MM.1S (cell line): ENCODE measurements around the gene PDLIM5.

Experiments used
- DNase-seq: peaks from one replicate; pipeline ENCODE4 v3.0.0-alpha.2; 2015
- H2AFZ ChIP-seq: fragments of 300-600 bp; sonication (generic); 2 replicates; pipeline ENCODE4 v1.6.0; 2016; ENCODE audit warnings: antibody characterized with exemption, low read length
- H3F3A ChIP-seq: fragments of 300-600 bp; sonication (generic); 2 replicates; pipeline ENCODE4 v1.6.1; 2016; ENCODE audit warnings: mild to moderate bottlenecking, antibody characterized with exemption, low read length, moderate library complexity, mixed read lengths; ENCODE audit not compliant: insufficient read depth
- H3K27ac ChIP-seq: fragments of 300-600 bp; sonication (generic); 2 replicates; pipeline ENCODE4 v1.5.1; 2016; ENCODE audit warnings: mild to moderate bottlenecking, low read length
- H3K27me3 ChIP-seq: fragments of 300-600 bp; sonication (generic); replicated peaks from 2 replicates; pipeline ENCODE4 v1.6.0; 2016; ENCODE audit warnings: low read length; ENCODE audit not compliant: insufficient read depth
- H3K36me3 ChIP-seq: fragments of 300-600 bp; sonication (generic); replicated peaks from 2 replicates; pipeline ENCODE4 v1.6.1; 2016; ENCODE audit warnings: mild to moderate bottlenecking, low read length, mixed read lengths; ENCODE audit not compliant: insufficient read depth
- H3K4me1 ChIP-seq: fragments of 300-600 bp; sonication (generic); 2 replicates; pipeline ENCODE4 v1.6.1; 2016; ENCODE audit warnings: low read length, mixed read lengths
- H3K4me2 ChIP-seq: fragments of 300-600 bp; sonication (generic); 2 replicates; pipeline ENCODE4 v1.6.0; 2016; ENCODE audit warnings: low read depth, low read length
- H3K4me3 ChIP-seq: fragments of 300-600 bp; sonication (generic); 2 replicates; pipeline ENCODE4 v1.5.1; 2016; ENCODE audit warnings: low read length, mixed read lengths
- H3K79me2 ChIP-seq: fragments of 300-600 bp; sonication (generic); 2 replicates; pipeline ENCODE4 v1.6.1; 2016; ENCODE audit warnings: mixed run types, low read length, mixed read lengths
- H3K9ac ChIP-seq: fragments of 300-600 bp; sonication (generic); 2 replicates; pipeline ENCODE4 v1.6.1; 2016; ENCODE audit warnings: low read length, mixed read lengths
- H3K9me2 ChIP-seq: fragments of 300-600 bp; sonication (generic); replicated peaks from 2 replicates; pipeline ENCODE4 v1.6.1; 2016; ENCODE audit warnings: mild to moderate bottlenecking, low read length, mixed read lengths; ENCODE audit not compliant: insufficient read depth
- H3K9me3 ChIP-seq: fragments of 300-600 bp; sonication (generic); replicated peaks from 2 replicates; pipeline ENCODE4 v1.6.1; 2016; ENCODE audit warnings: mild to moderate bottlenecking, low read length, mixed read lengths; ENCODE audit not compliant: insufficient read depth
- H4K20me1 ChIP-seq: fragments of 300-600 bp; sonication (generic); 2 replicates; pipeline ENCODE4 v1.6.1; 2016; ENCODE audit warnings: mild to moderate bottlenecking, low read length, moderate library complexity, mixed read lengths; ENCODE audit not compliant: insufficient read depth
- EZH2 ChIP-seq: fragments of 300-600 bp; sonication (generic); optimal IDR thresholded peaks from 2 replicates; pipeline ENCODE3; 2017; ENCODE audit warnings: low read depth, mild to moderate bottlenecking, antibody characterized with exemption, low read length, mixed read lengths
- EZH2phosphoT487 ChIP-seq: fragments of 300-600 bp; sonication (generic); IDR thresholded peaks from 2 replicates; pipeline ENCODE4 v1.6.1; 2018; ENCODE audit warnings: antibody characterized with exemption, low read length
- TF ChIP-seq, protein P1 (sequence below): fragments of 300-600 bp; sonication (generic); IDR thresholded peaks from 2 replicates; pipeline ENCODE4 v1.5.1; 2016; ENCODE audit warnings: antibody characterized with exemption, low read length, mixed read lengths

The PDLIM5 gene

GRCh38 chr4:94641702-94642560 lies 190.2 kb downstream of the PDLIM5 start:
- Histone ChIP-seq H3K27me3 (no peaks in the 10 kb centered on the region), H3K4me3 (no peak overlapping the region), H2AFZ (no peak overlapping the region), H3K9me2 (no peaks in the 10 kb centered on the region), H3F3A (no peaks in the 10 kb centered on the region), H3K79me2 (no peaks in the 10 kb centered on the region), H3K9me3 (no peaks in the 10 kb centered on the region), H4K20me1 (no peaks in the 10 kb centered on the region), H3K4me1 (no peaks in the 10 kb centered on the region), H3K4me2 (no peak overlapping the region), H3K36me3 (no peaks in the 10 kb centered on the region), H3K27ac (no peak overlapping the region), H3K9ac (no peak overlapping the region)
- TF ChIP-seq EZH2phosphoT487 (no peak), EZH2 (no peak)
- TF ChIP-seq, protein P1, sequence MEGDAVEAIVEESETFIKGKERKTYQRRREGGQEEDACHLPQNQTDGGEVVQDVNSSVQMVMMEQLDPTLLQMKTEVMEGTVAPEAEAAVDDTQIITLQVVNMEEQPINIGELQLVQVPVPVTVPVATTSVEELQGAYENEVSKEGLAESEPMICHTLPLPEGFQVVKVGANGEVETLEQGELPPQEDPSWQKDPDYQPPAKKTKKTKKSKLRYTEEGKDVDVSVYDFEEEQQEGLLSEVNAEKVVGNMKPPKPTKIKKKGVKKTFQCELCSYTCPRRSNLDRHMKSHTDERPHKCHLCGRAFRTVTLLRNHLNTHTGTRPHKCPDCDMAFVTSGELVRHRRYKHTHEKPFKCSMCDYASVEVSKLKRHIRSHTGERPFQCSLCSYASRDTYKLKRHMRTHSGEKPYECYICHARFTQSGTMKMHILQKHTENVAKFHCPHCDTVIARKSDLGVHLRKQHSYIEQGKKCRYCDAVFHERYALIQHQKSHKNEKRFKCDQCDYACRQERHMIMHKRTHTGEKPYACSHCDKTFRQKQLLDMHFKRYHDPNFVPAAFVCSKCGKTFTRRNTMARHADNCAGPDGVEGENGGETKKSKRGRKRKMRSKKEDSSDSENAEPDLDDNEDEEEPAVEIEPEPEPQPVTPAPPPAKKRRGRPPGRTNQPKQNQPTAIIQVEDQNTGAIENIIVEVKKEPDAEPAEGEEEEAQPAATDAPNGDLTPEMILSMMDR = no peak
- DNase-seq = no peak

DNA sequence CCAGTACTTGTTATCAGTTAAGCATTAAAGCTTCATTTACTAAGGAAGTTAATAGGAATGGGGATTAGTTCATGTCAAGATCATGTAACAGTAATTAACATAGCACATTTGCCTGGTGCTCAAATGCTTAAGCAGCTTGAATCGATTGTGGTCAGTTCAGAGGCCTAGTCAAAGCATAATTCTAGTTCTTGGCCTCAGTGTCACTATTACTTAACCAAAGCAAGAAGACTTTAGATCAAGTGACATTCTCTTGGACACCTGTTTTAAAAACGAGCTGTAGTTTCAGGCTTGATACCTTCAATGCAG lies 190.8 kb downstream of the PDLIM5 start:
- H3K4me2 ChIP-seq = no peak overlapping the region
- no peak overlapping the region for H3K9ac ChIP-seq
- no peaks in the 10 kb centered on the region for H4K20me1 ChIP-seq
- TF ChIP-seq EZH2phosphoT487 = no peak
- TF ChIP-seq EZH2 = no peak
- TF ChIP-seq, protein P1 = no peak
- H3K4me1 ChIP-seq = no peaks in the 10 kb centered on the region
- no peaks in the 10 kb centered on the region for H3F3A ChIP-seq
- H3K9me3 ChIP-seq = no peaks in the 10 kb centered on the region
- no peak overlapping the region for H3K27ac ChIP-seq
- no peak for DNase-seq
- H2AFZ ChIP-seq = no peak overlapping the region
- H3K4me3 ChIP-seq = no peak overlapping the region
- no peaks in the 10 kb centered on the region for H3K36me3 ChIP-seq
- H3K79me2 ChIP-seq = no peaks in the 10 kb centered on the region
- H3K27me3 ChIP-seq = no peaks in the 10 kb centered on the region
- no peaks in the 10 kb centered on the region for H3K9me2 ChIP-seq

- H3K9ac ChIP-seq = no peak overlapping the region
- DNase-seq = no peak
- H3K9me2 ChIP-seq = no peaks in the 10 kb centered on the region
- no peaks in the 10 kb centered on the region for H3K27me3 ChIP-seq
- TF ChIP-seq EZH2 (no peak), EZH2phosphoT487 (no peak)
- TF ChIP-seq, protein P1 = no peak
- H3K4me1 ChIP-seq = no peaks in the 10 kb centered on the region
- H3K9me3 ChIP-seq = no peaks in the 10 kb centered on the region
- H4K20me1 ChIP-seq = no peaks in the 10 kb centered on the region
- no peak overlapping the region for H3K4me2 ChIP-seq
- H3K79me2 ChIP-seq = no peaks in the 10 kb centered on the region
- H3K4me3 ChIP-seq = no peak overlapping the region
- no peaks in the 10 kb centered on the region for H3K36me3 ChIP-seq
- H2AFZ ChIP-seq = no peak overlapping the region
- H3K27ac ChIP-seq = no peak overlapping the region
- H3F3A ChIP-seq = no peaks in the 10 kb centered on the region
Measured at GRCh38 chr4:94648699-94649098, 197.0 kb downstream of the PDLIM5 start.
